IMR-90 (cell line): ENCODE data around the gene TSPAN14. TPM values are rescaled to one million over a fixed set of nuclear protein-coding genes. Genes with fewer than 3 reads are reported as not detected.

Experiments used
- ATAC-seq: fragments of 200-7000 bp; cut with Tn5 transposase; 2 replicates; pipeline ENCODE4 v1.9.1; 2020; ENCODE audit warnings: low read depth, mild to moderate bottlenecking, moderate library complexity
- Bru-seq: library from RNA; stranded (reverse); fragments of 400-500 nt; gene quantifications from one replicate; lab custom pipeline; 2021; lab: Mats Ljungman, UMichigan
- BruChase-seq, 2 experiments: library from RNA; stranded (reverse); fragments of 400-500 nt; gene quantifications; one replicate each; lab custom pipeline; 2021; lab: Mats Ljungman, UMichigan
- BruUV-seq: library from RNA; stranded (reverse); fragments of 400-500 nt; replicated peaks from 2 replicates; lab custom pipeline; 2021; lab: Mats Ljungman, UMichigan
- CTCF ChIA-PET: fragments of 300-600 bp; formaldehyde crosslinking; extraction: SDS; loops from one replicate; lab custom pipeline; 2021; ENCODE audit warnings: antibody characterized with exemption; lab: Yijun Ruan, JAX
- POLR2A ChIA-PET: fragments of 300-600 bp; sonication (Branson Sonifier 250); formaldehyde crosslinking; loops from one replicate; lab custom pipeline; 2022; ENCODE audit warnings: antibody characterized with exemption; ENCODE audit not compliant: unreplicated experiment; lab: Charles Lee
- DNase-seq: peaks from one replicate; pipeline ENCODE4 v3.0.0; 2013
- H2AFZ ChIP-seq: replicated peaks from 2 replicates; pipeline ENCODE3; 2013; ENCODE audit warnings: low read length, mild to moderate bottlenecking; ENCODE audit not compliant: poor library complexity
- H2AK5ac ChIP-seq: 2 replicates; pipeline ENCODE4 v1.6.1; 2013; ENCODE audit warnings: low read depth, low read length, inconsistent platforms
- H2AK9ac ChIP-seq: replicated peaks from 2 replicates; pipeline ENCODE3; 2013; ENCODE audit warnings: mild to moderate bottlenecking, low read depth, low read length, moderate library complexity; ENCODE audit not compliant: poor library complexity
- H2BK120ac ChIP-seq: 2 replicates; pipeline ENCODE4 v1.6.1; 2013; ENCODE audit warnings: low read depth, low read length, inconsistent platforms
- H2BK15ac ChIP-seq: 3 replicates; pipeline ENCODE4 v1.6.1; 2013; ENCODE audit warnings: low read depth, low read length, inconsistent platforms
- H2BK20ac ChIP-seq: 2 replicates; pipeline ENCODE4 v1.6.1; 2013; ENCODE audit warnings: low read depth, mild to moderate bottlenecking, inconsistent platforms, low read length, moderate library complexity
- H2BK5ac ChIP-seq: 2 replicates; pipeline ENCODE4 v1.6.1; 2013; ENCODE audit warnings: mild to moderate bottlenecking, low read depth, low read length, inconsistent platforms; ENCODE audit not compliant: poor library complexity, severe bottlenecking
- H3K14ac ChIP-seq: replicated peaks from 2 replicates; pipeline ENCODE4 v1.6.1; 2013; ENCODE audit warnings: low read depth, low read length, inconsistent platforms
- H3K18ac ChIP-seq: 2 replicates; pipeline ENCODE4 v1.6.1; 2013; ENCODE audit warnings: low read depth, low read length, control low read depth
- H3K23ac ChIP-seq: 2 replicates; pipeline ENCODE4 v1.6.1; 2013; ENCODE audit warnings: low read depth, low read length, inconsistent platforms
- H3K27ac ChIP-seq: 2 replicates; pipeline ENCODE4 v1.5.1; 2013; ENCODE audit warnings: mild to moderate bottlenecking, control low read depth, low read length; ENCODE audit not compliant: insufficient read depth
- H3K27me3 ChIP-seq: 2 replicates; pipeline ENCODE4 v1.6.1; 2013; ENCODE audit warnings: low read length; ENCODE audit not compliant: control insufficient read depth, insufficient read depth
- H3K36me3 ChIP-seq: 2 replicates; pipeline ENCODE4 v1.6.1; 2013; ENCODE audit warnings: low read length, mixed read lengths; ENCODE audit not compliant: control insufficient read depth, insufficient read depth
- H3K4ac ChIP-seq: 2 replicates; pipeline ENCODE4 v1.6.1; 2013; ENCODE audit warnings: low read depth, low read length, inconsistent platforms
- H3K4me1 ChIP-seq: 2 replicates; pipeline ENCODE4 v1.6.1; 2013; ENCODE audit warnings: low read length, mixed read lengths; ENCODE audit not compliant: control insufficient read depth, insufficient read depth
- H3K4me2 ChIP-seq: 2 replicates; pipeline ENCODE4 v1.6.1; 2013; ENCODE audit warnings: low read depth, mild to moderate bottlenecking, control low read depth, low read length, moderate library complexity
- H3K4me3 ChIP-seq: 2 replicates; pipeline ENCODE4 v1.5.1; 2013; ENCODE audit warnings: low read depth, mild to moderate bottlenecking, control low read depth, low read length, moderate library complexity; ENCODE audit not compliant: insufficient read depth
- H3K56ac ChIP-seq: 2 replicates; pipeline ENCODE4 v1.6.1; 2013; ENCODE audit warnings: low read length, inconsistent platforms; ENCODE audit not compliant: insufficient read depth; ENCODE audit errors: extremely low read depth
- H3K79me1 ChIP-seq, 2 experiments: 2 replicates each; pipeline ENCODE4 v1.6.1; 2013; ENCODE audit warnings: low read length in 2 of 2, inconsistent platforms in 1 of 2, low read depth in 1 of 2
- H3K9ac ChIP-seq: 2 replicates; pipeline ENCODE4 v1.6.1; 2013; ENCODE audit warnings: low read depth, low read length, control low read depth
- H3K9me1 ChIP-seq: 2 replicates; pipeline ENCODE4 v1.6.1; 2013; ENCODE audit warnings: low read length, inconsistent platforms; ENCODE audit not compliant: insufficient read depth
- H3K9me3 ChIP-seq: 2 replicates; pipeline ENCODE4 v1.6.1; 2013; ENCODE audit warnings: low read length; ENCODE audit not compliant: control insufficient read depth, insufficient read depth
- H4K20me1 ChIP-seq: 2 replicates; pipeline ENCODE4 v1.6.1; 2013; ENCODE audit warnings: low read length, inconsistent platforms; ENCODE audit not compliant: insufficient read depth
- H4K5ac ChIP-seq: 2 replicates; pipeline ENCODE4 v1.6.1; 2013; ENCODE audit warnings: mild to moderate bottlenecking, low read depth, low read length, control low read depth
- H4K8ac ChIP-seq, 2 experiments: 2 replicates each; pipeline ENCODE4 v1.6.1; 2013; ENCODE audit warnings: low read depth in 2 of 2, low read length in 2 of 2, control low read depth in 1 of 2, inconsistent platforms in 1 of 2
- H4K91ac ChIP-seq: 2 replicates; pipeline ENCODE4 v1.6.1; 2013; ENCODE audit warnings: low read depth, low read length, inconsistent platforms; ENCODE audit not compliant: insufficient read depth
- BHLHE40 ChIP-seq: fragments of 150-350 bp; IDR thresholded peaks from 2 replicates; pipeline ENCODE4 v1.6.1; 2016; ENCODE audit warnings: mild to moderate bottlenecking, low read depth, low read length
- CEBPB ChIP-seq: IDR thresholded peaks from 2 replicates; pipeline ENCODE4 v1.6.1; 2012; ENCODE audit warnings: low read depth, low read length, improper control_type of control experiment
- CTCF ChIP-seq: conservative IDR thresholded peaks from 2 replicates; pipeline ENCODE4 v1.5.1; 2012; ENCODE audit warnings: mild to moderate bottlenecking, low read depth, low read length, improper control_type of control experiment
- ELK1 ChIP-seq: fragments of 150-350 bp; IDR thresholded peaks from 2 replicates; pipeline ENCODE4 v1.6.1; 2016; ENCODE audit warnings: low read depth, mild to moderate bottlenecking, low read length, moderate library complexity, borderline replicate concordance
- MAFK ChIP-seq: IDR thresholded peaks from 2 replicates; pipeline ENCODE4 v1.6.1; 2012; ENCODE audit warnings: low read depth, low read length, improper control_type of control experiment
- MAZ ChIP-seq: IDR thresholded peaks from 2 replicates; pipeline ENCODE4 v1.6.1; 2012; ENCODE audit warnings: low read depth, mild to moderate bottlenecking, low read length, improper control_type of control experiment, moderate library complexity, borderline replicate concordance
- POLR2A ChIP-seq: IDR thresholded peaks from 2 replicates; pipeline ENCODE4 v1.6.1; 2012; ENCODE audit warnings: mild to moderate bottlenecking, low read depth, low read length
- RAD21 ChIP-seq: IDR thresholded peaks from 2 replicates; pipeline ENCODE4 v1.6.1; 2012; ENCODE audit warnings: low read length, improper control_type of control experiment
- RCOR1 ChIP-seq: IDR thresholded peaks from 2 replicates; pipeline ENCODE4 v1.6.1; 2012; ENCODE audit warnings: mild to moderate bottlenecking, low read length, improper control_type of control experiment; ENCODE audit not compliant: insufficient replicate concordance
- RFX5 ChIP-seq: IDR thresholded peaks from 2 replicates; pipeline ENCODE4 v1.8.0; 2012; ENCODE audit warnings: low read depth, mild to moderate bottlenecking, low read length, moderate library complexity
- SMC3 ChIP-seq: fragments of 150-350 bp; IDR thresholded peaks from 2 replicates; pipeline ENCODE4 v1.6.1; 2016; ENCODE audit warnings: low read depth, mild to moderate bottlenecking, antibody characterized with exemption, low read length, moderate library complexity
- WGBS, 2 experiments: methylation state at CpG; one replicate each; pipeline versions ENCODE4 v1.1.5 to v1.1.7; 2013; ENCODE audit warnings: missing lambda C conversion rate in 2 of 2; ENCODE audit not compliant: insufficient read length in 1 of 2; ENCODE audit errors: extremely low coverage in 2 of 2; 5-methylcytosine and 5-hydroxymethylcytosine counted together
- dilution Hi-C: fragments of 300-500 bp; cut with HindIII; formaldehyde crosslinking; loops from one replicate; pipeline ENCODE4 v1.14.3; 2018; ENCODE audit warnings: low sequenced_read_pairs; ENCODE audit not compliant: unreplicated experiment
- in situ Hi-C: fragments of 300-500 bp; cut with MboI; formaldehyde crosslinking; loops from 3 replicates; pipeline ENCODE4 v1.14.3; 2019; ENCODE audit warnings: low sequenced_read_pairs, inconsistent platforms, mixed read lengths
- intact Hi-C: fragments of 100-400 bp; cut with micrococcal nuclease; formaldehyde crosslinking; loops from 2 replicates; pipeline ENCODE4 v1.10.0; 2022
- long read RNA-seq: library from polyadenylated mRNA; unstranded; transcript quantifications from one replicate; pipeline ENCODE4 v2.0.0, GENCODE V29; 2021; ENCODE audit not compliant: unreplicated experiment
- polyA plus RNA-seq, 3 experiments: library from polyadenylated mRNA; depleted of rRNA; stranded (reverse); fragments of >200 nt; gene quantifications; 2 replicates each; pipeline ENCODE4 v1.2.3, GENCODE V29; 2012; ENCODE audit warnings: low replicate concordance in 1 of 3
- total RNA-seq: library from RNA; depleted of rRNA; stranded (reverse); fragments of >200 nt; gene quantifications from 2 replicates; pipeline ENCODE4 v1.2.3, GENCODE V29; 2012; rRNA removed

TSPAN14 gene
- 13.3 and 18.5 TPM in 2 replicates for total RNA-seq
- 40.6 and 43.0 TPM in 2 replicates for polyA plus RNA-seq (2012; rRNA removed)
- 55.8 and 57.7 TPM in 2 replicates for polyA plus RNA-seq (2012; cell fraction: cytosol; rRNA removed)
- polyA plus RNA-seq (2012; cell fraction: nucleus; rRNA removed; ENCODE audit: low replicate concordance): 36.3 and 44.3 TPM in 2 replicates
- Bru-seq, nascent RNA: percentile 77 among the genes with signal in this experiment
- BruChase-seq, experiment 1, labeled RNA remaining after a 6-hour chase: percentile 82 among the genes with signal in this experiment
- BruChase-seq, experiment 2, labeled RNA remaining after a 2-hour chase: percentile 81 among the genes with signal in this experiment
- long read RNA-seq, full-length matches to known transcripts: 5 of 25 reads
- long read RNA-seq, partial matches to known transcripts: 2 of 25 reads
- long read RNA-seq, other reads (novel, unspliced or antisense): 18 of 25 reads

GRCh38 chr10:80453842-80454512 is at the start of gene TSPAN14:
TSPAN14 (plus strand) TSS chr10:80454310; CDS start chr10:80489234, 34,924 bp downstream.
- Histone ChIP-seq H3K9me3 (no peaks in the 10 kb centered on the region), H2BK120ac (peak within 1 kb of the TSS; percentile 50; the same call in 1 of the 2 replicates), H2AK9ac (peak within 1 kb of the TSS; percentile 91), H3K4me1 (peaks cover 14% of the 10 kb centered on the region), H3K79me1 (peaks cover 0 to 35% of the 10 kb centered on the region in 2 experiments; a peak in 3 of 4 replicates), H3K9ac (peak within 1 kb of the TSS; percentile 84), H3K27me3 (no peaks in the 10 kb centered on the region), H2AFZ (peak within 1 kb of the TSS; percentile 91), H3K23ac (peak within 1 kb of the TSS; percentile 88), H4K91ac (peak within 1 kb of the TSS; percentile 75), H4K5ac (peak within 1 kb of the TSS; percentile 5; the same call in 1 of the 2 replicates), H3K4me3 (peak within 1 kb of the TSS; percentile 73), H3K4ac (peak within 1 kb of the TSS; percentile 80), H3K4me2 (peak within 1 kb of the TSS; percentile 91), H4K20me1 (peaks cover 31% of the 10 kb centered on the region), H3K56ac (peak within 1 kb of the TSS; percentile 47; the same call in 1 of the 2 replicates), H2AK5ac (peak within 1 kb of the TSS; percentile 83; the same call in 1 of the 2 replicates), H3K9me1 (peaks cover 33% of the 10 kb centered on the region), H2BK20ac (0 out of 2 replicates have a peak within 1 kb of the TSS, but pooled peaks have one; percentile 5), H3K14ac (peak within 1 kb of the TSS; percentile 90), H2BK5ac (peak within 1 kb of the TSS; percentile 33), H3K18ac (peak within 1 kb of the TSS; percentile 9; the same call in 1 of the 2 replicates), H3K27ac (peak within 1 kb of the TSS; percentile 83), H3K36me3 (no peaks in the 10 kb centered on the region; the same call in 1 of the 2 replicates), H2BK15ac (peak within 1 kb of the TSS; percentile 11; the same call in 1 of the 3 replicates), H4K8ac (peak within 1 kb of the TSS; percentile 83 to 84)
- dilution Hi-C loops: no loop called here
- ATAC-seq (peak; percentile 89), DNase-seq (peak; percentile 79)
- ChIA-PET POLR2A (no interaction called here), CTCF (interaction anchor here (1.0 to 1.7 kb wide), 3 partner anchors 9 to 52 kb away, joined by 3 to 9 read pairs (median 8); no protein-coding TSS in a partner anchor)
- intact Hi-C loops: no loop called here
- in situ Hi-C loops: loop anchor here (25.0 kb wide), 1 partner anchor 292 kb away; no protein-coding TSS in a partner anchor
- TF ChIP-seq MAZ: peak; percentile 11; the same call in 1 of the 2 replicates
- TF ChIP-seq BHLHE40: no peak; the same call in 1 of the 2 replicates
- TF ChIP-seq MAFK: no peak
- TF ChIP-seq CTCF: no peak
- TF ChIP-seq SMC3: 0 out of 2 replicates have a peak, but pooled peaks have one; percentile 1
- TF ChIP-seq RAD21: 0 out of 2 replicates have a peak, but pooled peaks have one; percentile 4
- TF ChIP-seq RCOR1: no peak
- no peak; the same call in 1 of the 2 replicates for TF ChIP-seq POLR2A
- TF ChIP-seq CEBPB: no peak
- no peak for TF ChIP-seq ELK1
- TF ChIP-seq RFX5: no peak
- WGBS, 2 experiments: 6% methylated on average over 7 of the region's 97 CpGs; no CpG with 5 or more reads in 1 of the 2 experiments
- BruUV-seq: no TSS peak
